GM12865 (cell line): Measurements from ENCODE around the gene IL6ST.
A peak's percentile ranks its signal among the peaks of the same experiment; 100 is the strongest.

Experiments
- DNase-seq: peaks from one replicate; pipeline ENCODE4 v3.0.0; 2010; ENCODE audit warnings: low read depth
- H3K4me3 ChIP-seq: 2 replicates; pipeline ENCODE4 v1.5.1; 2011; ENCODE audit warnings: mild to moderate bottlenecking, low read depth, low read length, control low read depth
- CTCF ChIP-seq: IDR thresholded peaks from 2 replicates; pipeline ENCODE4 v1.5.1; 2011; ENCODE audit warnings: low read length, control low read depth, low read depth, inconsistent platforms; ENCODE audit not compliant: insufficient read depth; ENCODE audit errors: missing control alignments

Gene IL6ST

GRCh38 chr5:55923865-55924500 is 70.8 kb downstream of the IL6ST start:
- no peak for TF ChIP-seq CTCF
- DNase-seq = no peak

GRCh38 chr5:55923177-55923771 is 71.5 kb downstream of the IL6ST start:
- peak overlapping the region; percentile 50 for H3K4me3 ChIP-seq
- peak; percentile 38 for DNase-seq

More at GRCh38 chr5:55923865-55924500, 70.8 kb downstream of the IL6ST start:
- H3K4me3 ChIP-seq = no peak overlapping the region

GRCh38 chr5:55921617-55922016 is 73.1 kb downstream of the IL6ST start:
- no peak overlapping the region for H3K4me3 ChIP-seq
- TF ChIP-seq CTCF = no peak
- no peak for DNase-seq

More at GRCh38 chr5:55923177-55923771, 71.5 kb downstream of the IL6ST start:
- no peak for TF ChIP-seq CTCF

GRCh38 chr5:55920784-55921183 is 74.0 kb downstream of the IL6ST start:
- no peak for DNase-seq
- H3K4me3 ChIP-seq = no peak overlapping the region
- peak; percentile 4 for TF ChIP-seq CTCF

GRCh38 chr5:55919625-55920024 is 75.1 kb downstream of the IL6ST start:
- DNase-seq = peak; percentile 25
- H3K4me3 ChIP-seq = no peak overlapping the region
- TF ChIP-seq CTCF = no peak

GRCh38 chr5:55918087-55919035 is 76.4 kb downstream of the IL6ST start:
- no peak for DNase-seq
- no peak overlapping the region for H3K4me3 ChIP-seq
- TF ChIP-seq CTCF = no peak
